Uterus (tissue), 4 donors: Measurements from ENCODE around the gene HOXB7. TPM values are rescaled to one million over a fixed set of nuclear protein-coding genes. Genes with fewer than 3 reads are reported as not detected.

Source experiments
- DNase-seq, 2 donors: peaks; one replicate each; pipeline ENCODE4 v3.0.0-alpha.2; 2019 to 2020
- H3K27ac ChIP-seq, 2 donors: fragments of 200-600 bp; sonication (generic); 1 replicate in 1 of 2; 2 replicates in 1 of 2; pipeline ENCODE4 v1.5.1; 2016 to 2018
- H3K27me3 ChIP-seq, 2 donors: fragments of 200-600 bp; sonication (generic); one replicate each; pipeline ENCODE4 v1.5.1; 2018 to 2019; ENCODE audit warnings: control low read depth in 1 of 2
- H3K36me3 ChIP-seq, 2 donors: fragments of 200-600 bp; sonication (generic); one replicate each; pipeline ENCODE4 v1.5.1; 2019; ENCODE audit warnings: control low read depth in 1 of 2
- H3K4me1 ChIP-seq, 2 donors: fragments of 200-600 bp; sonication (generic); one replicate each; pipeline ENCODE4 v1.5.1; 2018 to 2019; ENCODE audit warnings: control low read depth in 1 of 2
- H3K4me3 ChIP-seq, 2 donors: fragments of 200-600 bp; sonication (generic); 1 replicate in 1 of 2; 2 replicates in 1 of 2; pipeline ENCODE4 v1.5.1; 2018 to 2019; ENCODE audit warnings: mild to moderate bottlenecking in 1 of 2
- H3K9me3 ChIP-seq, 2 donors: fragments of 200-600 bp; sonication (generic); one replicate each; pipeline ENCODE4 v1.5.1; 2019; ENCODE audit warnings: control low read depth in 1 of 2
- CTCF ChIP-seq, 4 experiments: fragments of 200-600 bp in 2 of 4; fragments of 450-650 bp in 2 of 4; sonication (generic) in 2 of 4; IDR thresholded peaks; one replicate each; pipeline ENCODE4 v1.5.1; 2016 to 2019; ENCODE audit warnings: antibody characterized with exemption in 4 of 4, mild to moderate bottlenecking in 2 of 4, moderate library complexity in 1 of 4
- POLR2A ChIP-seq, 2 donors: fragments of 450-650 bp; IDR thresholded peaks; one replicate each; pipeline ENCODE4 v1.6.1; 2016; ENCODE audit warnings: antibody characterized with exemption in 2 of 2, mild to moderate bottlenecking in 1 of 2, moderate library complexity in 1 of 2
- intact Hi-C: fragments of 100-400 bp; cut with DNase I; formaldehyde crosslinking; loops from one replicate; pipeline ENCODE4 v1.15.1; 2023; ENCODE audit warnings: low total_unique reads
- total RNA-seq, 4 donors: library from RNA; depleted of rRNA in 3 of 4; stranded (reverse); fragments of >200 nt in 3 of 4; gene quantifications; one replicate each; pipeline versions ENCODE4 v1.1.0 to v1.2.4, GENCODE V29; 2014 to 2023
- donor health status: DM: yes; HTN: yes; CAD: no.

HOXB7 gene
- total RNA-seq, 4 donors from 2014 or later: 1.0 to 6.9 (median 3.5) TPM; not detected in 1

- DNase-seq: no peak
- Histone ChIP-seq H3K27ac (peak overlapping the region; percentile 43 to 75), H3K36me3 (no peaks in the 10 kb centered on the region), H3K4me1 (peaks cover 0 to 16% of the 10 kb centered on the region in 2 donors), H3K4me3 (peak overlapping the region; percentile 27 to 42), H3K27me3 (peaks cover 39 to 86% of the 10 kb centered on the region in 2 donors), H3K9me3 (no peaks in the 10 kb centered on the region)
- no peak for TF ChIP-seq CTCF (IDR thresholded peaks at IDR 0.05)
- no peak for TF ChIP-seq POLR2A (IDR thresholded peaks at IDR 0.05)
- intact Hi-C loops: no loop called here
Measured at GRCh38 chr17:48611213-48611612, 396 bp upstream of the HOXB7 start.

GRCh38 chr17:48609759-48610281, 997 bp downstream of the HOXB7 start:
- intact Hi-C loops: no loop called here
- DNase-seq: no peak
- H3K27me3 ChIP-seq: peaks cover 32 to 87% of the 10 kb centered on the region in 2 donors
- no peaks in the 10 kb centered on the region for H3K9me3 ChIP-seq
- TF ChIP-seq CTCF (IDR thresholded peaks at IDR 0.05) (no peak), POLR2A (IDR thresholded peaks at IDR 0.05) (no peak)
- H3K27ac ChIP-seq: peak overlapping the region; percentile 43 to 75
- peak overlapping the region; percentile 27 to 42 for H3K4me3 ChIP-seq
- H3K36me3 ChIP-seq: no peaks in the 10 kb centered on the region
- H3K4me1 ChIP-seq: peaks cover 0 to 16% of the 10 kb centered on the region in 2 donors

- Histone ChIP-seq H3K4me1 (peaks cover 0 to 16% of the 10 kb centered on the region in 2 donors), H3K4me3 (no peak overlapping the region), H3K27ac (no peak overlapping the region), H3K36me3 (no peaks in the 10 kb centered on the region), H3K9me3 (no peaks in the 10 kb centered on the region), H3K27me3 (peaks cover 25 to 87% of the 10 kb centered on the region in 2 donors)
- no peak for DNase-seq
- intact Hi-C loops: no loop called here
- TF ChIP-seq CTCF (IDR thresholded peaks at IDR 0.05) (no peak), POLR2A (IDR thresholded peaks at IDR 0.05) (no peak)
Measured at GRCh38 chr17:48609033-48609432, 1.8 kb downstream of the HOXB7 start.

GRCh38 chr17:48608494-48608834, 2.4 kb downstream of the HOXB7 start:
- intact Hi-C loops: no loop called here
- no peak for DNase-seq
- TF ChIP-seq POLR2A (IDR thresholded peaks at IDR 0.05): no peak
- no peak for TF ChIP-seq CTCF (IDR thresholded peaks at IDR 0.05)
- Histone ChIP-seq H3K4me1 (peaks cover 0 to 15% of the 10 kb centered on the region in 2 donors), H3K9me3 (no peaks in the 10 kb centered on the region), H3K27ac (no peak overlapping the region), H3K4me3 (no peak overlapping the region), H3K36me3 (no peaks in the 10 kb centered on the region), H3K27me3 (peaks cover 21 to 88% of the 10 kb centered on the region in 2 donors)

GRCh38 chr17:48606892-48607614, 3.8 kb downstream of the HOXB7 start:
- Histone ChIP-seq H3K27me3 (peaks cover 12 to 90% of the 10 kb centered on the region in 2 donors), H3K4me3 (no peak overlapping the region), H3K4me1 (peaks cover 0 to 7% of the 10 kb centered on the region in 2 donors), H3K36me3 (no peaks in the 10 kb centered on the region), H3K9me3 (no peaks in the 10 kb centered on the region), H3K27ac (no peak overlapping the region)
- intact Hi-C loops: no loop called here
- TF ChIP-seq POLR2A (IDR thresholded peaks at IDR 0.05) (no peak), CTCF (IDR thresholded peaks at IDR 0.05) (no peak)
- no peak for DNase-seq
